ENCODE results near the gene HPSE2.

DNA sequence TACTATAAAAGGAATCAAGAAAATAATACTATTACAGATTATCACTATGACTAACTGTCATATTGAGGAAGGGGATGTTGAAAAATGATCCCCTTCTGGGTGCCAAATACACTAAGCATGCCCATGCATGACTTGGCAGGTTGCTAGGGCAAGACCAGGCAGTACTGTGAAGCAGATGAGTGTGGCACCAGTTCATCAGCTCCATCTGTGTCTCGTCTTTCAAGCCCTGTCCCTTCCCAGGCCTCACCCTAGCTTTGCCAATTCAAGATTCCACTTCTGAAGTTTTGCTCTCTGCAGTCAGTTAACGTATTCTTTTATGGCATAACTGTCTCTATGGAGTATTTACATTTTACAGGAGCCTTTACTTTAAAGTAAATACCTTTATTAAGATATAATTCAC is 653.3 kb downstream of the HPSE2 start:
- no peak for TF ChIP-seq CTCF (conservative IDR thresholded peaks at IDR 0.05)
- no peak for TF ChIP-seq ZFX (IDR thresholded peaks at IDR 0.05)

Data from C4-2B (cell line).